Fibroblast of mammary gland (primary cell): ENCODE data around the gene FUT9.

ENCODE experiments used
- DNase-seq: peaks from one replicate; pipeline ENCODE4 v3.0.0-alpha.2; 2010; ENCODE audit warnings: low read depth
- H3K4me3 ChIP-seq: 2 replicates; pipeline ENCODE4 v1.5.1; 2011; ENCODE audit warnings: low read depth, mild to moderate bottlenecking, low read length, moderate library complexity; ENCODE audit not compliant: control insufficient read depth
- TF ChIP-seq, protein P1 (sequence below): conservative IDR thresholded peaks from 2 replicates; pipeline ENCODE4 v1.5.1; 2011; ENCODE audit warnings: low read depth, low read length, inconsistent platforms; ENCODE audit not compliant: control insufficient read depth, insufficient read depth

FUT9 gene

GRCh38 chr6:95998133-95998532 lies 17.6 kb upstream of the FUT9 start:
- TF ChIP-seq, protein P1, sequence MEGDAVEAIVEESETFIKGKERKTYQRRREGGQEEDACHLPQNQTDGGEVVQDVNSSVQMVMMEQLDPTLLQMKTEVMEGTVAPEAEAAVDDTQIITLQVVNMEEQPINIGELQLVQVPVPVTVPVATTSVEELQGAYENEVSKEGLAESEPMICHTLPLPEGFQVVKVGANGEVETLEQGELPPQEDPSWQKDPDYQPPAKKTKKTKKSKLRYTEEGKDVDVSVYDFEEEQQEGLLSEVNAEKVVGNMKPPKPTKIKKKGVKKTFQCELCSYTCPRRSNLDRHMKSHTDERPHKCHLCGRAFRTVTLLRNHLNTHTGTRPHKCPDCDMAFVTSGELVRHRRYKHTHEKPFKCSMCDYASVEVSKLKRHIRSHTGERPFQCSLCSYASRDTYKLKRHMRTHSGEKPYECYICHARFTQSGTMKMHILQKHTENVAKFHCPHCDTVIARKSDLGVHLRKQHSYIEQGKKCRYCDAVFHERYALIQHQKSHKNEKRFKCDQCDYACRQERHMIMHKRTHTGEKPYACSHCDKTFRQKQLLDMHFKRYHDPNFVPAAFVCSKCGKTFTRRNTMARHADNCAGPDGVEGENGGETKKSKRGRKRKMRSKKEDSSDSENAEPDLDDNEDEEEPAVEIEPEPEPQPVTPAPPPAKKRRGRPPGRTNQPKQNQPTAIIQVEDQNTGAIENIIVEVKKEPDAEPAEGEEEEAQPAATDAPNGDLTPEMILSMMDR, result no peak
- no peak for DNase-seq
- H3K4me3 ChIP-seq, result no peak overlapping the region

DNA sequence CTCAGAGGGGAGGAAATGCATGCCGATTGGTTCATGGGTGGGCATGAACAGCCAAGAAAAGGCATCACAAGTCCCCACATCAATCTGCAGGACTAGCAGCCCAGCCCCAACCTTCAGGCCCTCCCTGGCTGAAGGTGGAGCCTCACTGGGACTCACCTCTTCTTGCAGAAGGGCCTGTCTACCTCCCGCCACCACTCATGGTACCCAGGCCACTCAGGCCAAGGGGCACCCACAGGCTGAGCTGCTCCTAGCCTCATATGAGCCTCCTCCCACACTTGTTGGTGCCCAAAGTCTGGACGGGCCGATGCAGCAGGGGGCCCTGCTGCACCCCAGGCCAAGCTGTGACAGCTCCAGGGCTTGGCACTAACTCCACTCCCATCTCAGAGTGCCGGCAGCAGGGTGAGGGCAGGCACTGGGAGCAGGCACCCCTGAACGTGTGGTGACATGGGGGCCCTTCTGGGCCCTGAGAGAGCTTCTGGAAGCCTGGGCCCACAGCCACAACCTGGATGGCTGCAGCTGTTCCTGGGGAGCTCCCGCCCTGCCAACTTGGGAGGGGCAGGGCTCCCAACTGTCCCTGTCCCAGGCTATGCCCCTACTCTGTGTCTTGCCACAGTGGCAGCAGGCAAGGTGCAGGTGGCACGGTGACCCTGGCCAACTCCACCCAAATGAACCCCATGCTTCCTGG lies 13.7 kb upstream of the FUT9 start:
- DNase-seq, result no peak
- TF ChIP-seq, protein P1, result no peak
- H3K4me3 ChIP-seq, result no peak overlapping the region

- DNase-seq, result no peak
- no peak overlapping the region for H3K4me3 ChIP-seq
- TF ChIP-seq, protein P1, result no peak
These were observed 13.2 kb upstream of the FUT9 start for GRCh38 chr6:96002576-96002910.

DNA sequence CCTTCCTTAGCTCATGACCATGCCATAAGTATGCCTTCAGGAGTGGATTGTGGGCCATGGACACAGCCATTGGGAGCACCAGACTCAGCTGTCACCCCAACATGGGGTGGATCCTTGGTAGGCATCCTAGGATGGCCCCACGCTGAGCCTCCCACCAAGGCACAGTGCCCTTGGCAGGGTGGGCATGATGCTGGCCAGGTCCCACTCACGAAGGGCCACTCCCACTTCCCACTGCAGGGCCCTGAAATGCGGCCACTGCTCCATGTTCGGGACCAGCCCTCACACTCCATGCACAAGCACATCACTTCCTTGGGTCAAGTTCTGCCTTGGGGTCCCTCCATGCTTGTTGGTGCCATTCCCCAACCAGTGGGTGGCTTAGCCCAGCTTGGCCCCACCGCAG lies 12.9 kb upstream of the FUT9 start:
- TF ChIP-seq, protein P1, result no peak
- H3K4me3 ChIP-seq, result no peak overlapping the region
- DNase-seq, result no peak

DNA sequence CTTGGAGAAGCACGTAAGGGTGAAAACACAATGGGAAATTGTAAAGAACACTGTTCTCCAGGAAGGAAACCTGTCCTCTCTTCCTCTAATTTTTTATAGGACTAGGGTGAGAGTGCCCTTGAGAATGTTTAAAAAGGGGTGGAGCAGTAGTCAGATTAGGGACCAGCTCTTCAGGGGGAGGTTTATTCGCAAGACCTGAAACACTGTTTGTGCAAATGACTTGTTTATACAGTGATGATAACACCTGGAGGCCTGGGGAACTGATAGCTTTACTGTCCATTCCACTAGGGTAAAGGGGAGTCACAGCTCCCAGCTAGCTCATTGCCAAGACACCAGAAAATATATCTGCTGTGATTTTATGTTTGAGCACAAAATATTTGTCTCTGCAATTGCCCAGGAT lies 8.1 kb upstream of the FUT9 start:
- no peak for DNase-seq
- no peak overlapping the region for H3K4me3 ChIP-seq
- TF ChIP-seq, protein P1, result no peak

DNA sequence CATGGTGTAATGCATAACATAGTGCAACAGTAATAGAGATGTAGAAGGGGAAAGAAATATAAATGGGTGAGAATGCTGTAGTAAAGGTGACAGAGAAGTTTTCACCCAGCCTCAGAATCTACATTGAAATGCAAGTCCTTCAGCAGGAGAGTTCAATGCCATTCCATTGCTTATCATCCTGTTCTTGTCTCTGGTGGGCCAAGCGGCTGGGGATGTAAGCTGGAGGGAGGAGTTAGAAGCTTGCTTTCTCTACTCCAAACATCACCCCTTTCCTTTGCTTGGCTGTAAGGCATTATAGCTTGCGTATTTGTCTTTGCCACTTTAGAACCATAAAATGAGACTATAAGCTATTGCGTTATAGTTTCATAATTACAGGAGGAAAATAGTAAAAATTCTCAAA lies 2.2 kb upstream of the FUT9 start:
- TF ChIP-seq, protein P1, result no peak
- H3K4me3 ChIP-seq, result no peak overlapping the region
- DNase-seq, result no peak
